ENCODE results near the gene FBXL14. TPM values are rescaled to one million over a fixed set of nuclear protein-coding genes. Genes with fewer than 3 reads are reported as not detected.

FBXL14 gene
- total and polyA plus RNA-seq, 9 of the 15 experiments (the other 6 are each of a cell fraction or from before 2014, with no cell fraction given) = 0.13 to 9.8 (median 3.3) TPM

GRCh38 chr12:1592444-1593173 is 1.8 kb downstream of the FBXL14 start (continued):
- TF ChIP-seq THRAP3 (IDR thresholded peaks at IDR 0.05; ENCODE audit: borderline replicate concordance) (no peak), MBD2 (IDR thresholded peaks at IDR 0.05; ENCODE audit: borderline replicate concordance, low read depth) (no peak), TFAM (CRISPR knock-in tag; conservative IDR thresholded peaks at IDR 0.05) (no peak), FOXJ2 (tag; IDR thresholded peaks at IDR 0.05) (no peak), ZNF282 (CRISPR knock-in tag; IDR thresholded peaks at IDR 0.05) (no peak), POLR2G (IDR thresholded peaks at IDR 0.05; ENCODE audit: low read depth, low read length) (0 out of 2 replicates have a peak, but pooled peaks have one; percentile 18), MTA3 (IDR thresholded peaks at IDR 0.05; ENCODE audit: borderline replicate concordance) (peak; percentile 53; the same call in 1 of the 2 replicates), BRF1 (IDR thresholded peaks at IDR 0.05; ENCODE audit: borderline replicate concordance, extremely low read depth, insufficient read length) (no peak), KAT7 (CRISPR knock-in tag; IDR thresholded peaks at IDR 0.05; ENCODE audit: borderline replicate concordance) (no peak), HDAC3 (IDR thresholded peaks at IDR 0.05; ENCODE audit: borderline replicate concordance, partially characterized antibody) (no peak), ZNF586 (CRISPR knock-in tag; conservative IDR thresholded peaks at IDR 0.05) (no peak), SMAD3 (CRISPR knock-in tag; conservative IDR thresholded peaks at IDR 0.05) (no peak), MXI1 (IDR thresholded peaks at IDR 0.05; ENCODE audit: low read depth, low read length) (no peak), BRF2 (IDR thresholded peaks at IDR 0.05; ENCODE audit: borderline replicate concordance, insufficient read depth, insufficient read length) (no peak), EGR1 (conservative IDR thresholded peaks at IDR 0.05) (peak; percentile 87), RBBP5 (IDR thresholded peaks at IDR 0.05; ENCODE audit: borderline replicate concordance, insufficient read depth, low read length, poor library complexity, severe bottlenecking) (peak; percentile 11), LARP7 (IDR thresholded peaks at IDR 0.05) (no peak), ZNF146 (CRISPR knock-in tag; IDR thresholded peaks at IDR 0.05; ENCODE audit: unreplicated experiment) (no peak), KAT2B (IDR thresholded peaks at IDR 0.05; ENCODE audit: low read depth, low read length) (no peak), L3MBTL2 (IDR thresholded peaks at IDR 0.05) (no peak), XRCC3 (IDR thresholded peaks at IDR 0.05) (no peak), IFI16 (CRISPR knock-in tag; IDR thresholded peaks at IDR 0.05) (no peak), ZNF347 (CRISPR knock-in tag; IDR thresholded peaks at IDR 0.05; ENCODE audit: low read depth) (no peak), MTA1 (IDR thresholded peaks at IDR 0.05; ENCODE audit: borderline replicate concordance) (no peak), TCF15 (CRISPR knock-in tag; IDR thresholded peaks at IDR 0.05) (no peak), RBFOX2 (IDR thresholded peaks at IDR 0.05; ENCODE audit: low read depth, low read length) (peak; percentile 52; the same call in 1 of the 2 replicates), ZNF589 (CRISPR knock-in tag; IDR thresholded peaks at IDR 0.05; ENCODE audit: low read depth) (no peak), ZNF124 (CRISPR knock-in tag; IDR thresholded peaks at IDR 0.05) (no peak), RCOR1 (IDR thresholded peaks at IDR 0.05; ENCODE audit: borderline replicate concordance in 1 of 2, low read depth in 2 of 2, low read length in 2 of 2) (0 out of 4 replicates have a peak, but pooled peaks of 1 of the 2 experiments have one; percentile 14)
